GM21723 (cell line): ENCODE data around the gene NADK2.

Experiments used
- ATAC-seq: cut with Tn5 transposase; IDR thresholded peaks from one replicate; pipeline ENCODE4 v1.9.1; 2021; ENCODE audit warnings: mild to moderate bottlenecking, moderate library complexity; ENCODE audit not compliant: unreplicated experiment

NADK2 gene

GRCh38 chr5:36168737-36169136 lies 73.0 kb downstream of the NADK2 start:
- no peak for ATAC-seq

DNA sequence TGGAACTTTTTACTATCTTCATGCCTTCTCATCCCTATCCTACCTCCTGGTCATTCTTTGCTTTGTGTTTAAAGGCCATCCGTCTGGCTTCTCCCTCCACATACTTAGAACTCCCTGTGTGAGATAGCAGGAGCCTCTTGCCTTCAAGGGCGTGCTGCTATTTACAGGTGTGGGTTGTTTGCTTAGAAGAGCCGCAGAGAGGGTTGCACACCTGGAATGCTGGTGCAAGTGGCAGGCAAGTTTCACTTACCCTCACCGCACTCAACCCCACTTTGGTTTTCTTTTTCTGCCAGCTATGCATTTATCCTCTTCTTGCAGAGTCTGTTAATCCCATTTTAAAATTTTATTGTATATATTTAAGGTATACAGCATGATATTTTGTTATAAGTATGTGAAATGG lies 77.3 kb downstream of the NADK2 start:
- no peak for ATAC-seq

DNA sequence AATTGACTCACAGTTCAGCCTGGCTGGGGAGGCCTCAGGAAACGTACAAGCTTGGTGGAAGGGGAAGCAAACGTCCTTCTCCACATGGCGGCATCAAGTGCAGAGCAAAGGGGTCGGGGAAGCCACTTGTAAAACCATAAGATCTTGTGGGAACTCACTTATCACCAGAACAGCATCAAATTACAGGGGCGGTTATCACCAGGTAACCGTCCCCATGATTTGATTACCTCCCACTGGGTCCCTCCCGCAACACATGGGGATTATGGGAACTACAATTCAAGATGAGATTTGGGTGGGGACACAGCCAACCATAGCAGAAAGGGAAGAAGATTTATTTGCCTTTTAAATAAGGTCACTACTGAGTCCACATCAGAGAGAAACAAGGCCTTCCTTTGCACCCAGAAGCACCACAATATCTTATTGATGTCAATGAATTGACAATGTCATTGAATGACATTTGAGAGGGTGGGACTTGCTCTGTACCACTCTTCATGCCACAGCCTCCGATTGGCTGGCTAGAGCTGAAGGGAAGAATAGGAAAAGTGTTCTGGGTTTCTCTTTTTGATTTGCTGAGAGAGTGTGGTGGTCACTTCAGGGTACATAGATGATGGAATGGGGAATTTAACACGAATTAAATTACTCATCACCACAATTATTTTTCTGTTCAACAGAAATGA lies 78.8 kb downstream of the NADK2 start:
- no peak for ATAC-seq

DNA sequence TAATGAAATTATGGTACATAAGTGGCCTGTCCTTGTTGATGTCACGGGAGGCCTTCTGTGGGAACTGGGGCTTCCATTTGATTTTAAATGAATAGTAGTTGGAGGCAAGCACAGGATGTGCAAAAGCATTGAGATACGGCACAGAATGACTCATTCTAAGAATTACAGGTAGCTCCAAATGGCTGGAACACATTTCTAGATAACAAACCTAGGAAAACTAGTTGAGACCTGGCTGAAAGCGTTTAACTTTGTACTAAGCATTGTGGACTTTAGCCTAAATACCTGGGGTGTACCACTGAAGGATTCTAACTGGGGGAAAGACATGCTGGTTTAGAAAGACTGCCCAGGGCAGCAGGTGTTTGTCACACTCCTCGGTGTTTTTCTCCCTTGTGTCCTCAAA lies 80.4 kb downstream of the NADK2 start:
- no peak for ATAC-seq

- ATAC-seq = no peak
Measured at GRCh38 chr5:36160617-36161016, 81.1 kb downstream of the NADK2 start.

GRCh38 chr5:36158144-36158543 lies 83.6 kb downstream of the NADK2 start:
- ATAC-seq = no peak

GRCh38 chr5:36156619-36157018 lies 85.1 kb downstream of the NADK2 start:
- no peak for ATAC-seq

- no peak for ATAC-seq
Measured at GRCh38 chr5:36156121-36156601, 85.6 kb downstream of the NADK2 start.

DNA sequence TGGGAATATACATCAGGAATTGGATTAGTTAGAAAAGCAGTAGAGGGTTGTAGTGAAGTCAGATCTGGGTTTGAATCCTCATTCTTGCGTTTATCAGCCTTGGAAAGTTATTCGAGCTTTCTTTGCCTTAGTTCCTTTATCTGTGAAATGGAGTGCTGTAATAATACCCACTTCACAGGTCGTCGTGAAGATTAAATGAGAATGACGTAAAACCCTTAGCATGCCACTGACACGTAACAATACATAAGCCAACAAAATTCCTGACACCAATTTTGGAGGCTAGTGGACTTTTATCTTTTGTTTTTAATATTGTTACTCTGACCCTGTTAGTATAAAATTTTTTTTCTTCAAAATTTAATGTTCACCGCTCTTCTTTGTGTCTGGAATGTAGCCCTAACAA lies 86.4 kb downstream of the NADK2 start:
- no peak for ATAC-seq

- no peak for ATAC-seq
Measured at GRCh38 chr5:36153726-36154125, 88.0 kb downstream of the NADK2 start.

DNA sequence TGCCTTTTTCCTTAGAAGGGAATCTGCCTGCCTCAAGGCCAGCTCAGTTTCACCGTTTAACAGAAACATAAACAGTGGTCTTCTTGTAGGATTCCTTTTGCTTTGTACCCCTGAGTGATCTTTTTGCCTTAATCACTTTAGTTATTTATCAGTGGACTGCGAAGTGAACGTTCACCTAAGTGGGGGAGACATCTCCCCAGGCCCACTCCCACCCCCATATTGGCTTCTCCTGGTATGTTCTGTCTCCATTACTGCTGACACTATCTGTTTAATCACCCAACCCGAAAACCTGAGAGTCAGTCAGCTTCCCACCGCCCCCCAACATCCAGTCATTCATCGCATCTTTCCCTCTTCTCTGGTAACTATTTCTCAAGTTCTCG lies 88.4 kb downstream of the NADK2 start:
- no peak for ATAC-seq

GRCh38 chr5:36152324-36153297 lies 89.1 kb downstream of the NADK2 start:
- peak; percentile 2 for ATAC-seq

- ATAC-seq = peak; percentile 98
Measured at GRCh38 chr5:36151434-36152323, 90.0 kb downstream of the NADK2 start, which contains the start of the genes LMBRD2 and SKP2. Gene LMBRD2, minus strand, starts transcription at chr5:36151887. Its CDS starts 8,538 bp downstream, at chr5:36143349. Gene SKP2, plus strand, starts transcription at chr5:36152111. Its CDS starts 152 bp downstream, at chr5:36152263.

DNA sequence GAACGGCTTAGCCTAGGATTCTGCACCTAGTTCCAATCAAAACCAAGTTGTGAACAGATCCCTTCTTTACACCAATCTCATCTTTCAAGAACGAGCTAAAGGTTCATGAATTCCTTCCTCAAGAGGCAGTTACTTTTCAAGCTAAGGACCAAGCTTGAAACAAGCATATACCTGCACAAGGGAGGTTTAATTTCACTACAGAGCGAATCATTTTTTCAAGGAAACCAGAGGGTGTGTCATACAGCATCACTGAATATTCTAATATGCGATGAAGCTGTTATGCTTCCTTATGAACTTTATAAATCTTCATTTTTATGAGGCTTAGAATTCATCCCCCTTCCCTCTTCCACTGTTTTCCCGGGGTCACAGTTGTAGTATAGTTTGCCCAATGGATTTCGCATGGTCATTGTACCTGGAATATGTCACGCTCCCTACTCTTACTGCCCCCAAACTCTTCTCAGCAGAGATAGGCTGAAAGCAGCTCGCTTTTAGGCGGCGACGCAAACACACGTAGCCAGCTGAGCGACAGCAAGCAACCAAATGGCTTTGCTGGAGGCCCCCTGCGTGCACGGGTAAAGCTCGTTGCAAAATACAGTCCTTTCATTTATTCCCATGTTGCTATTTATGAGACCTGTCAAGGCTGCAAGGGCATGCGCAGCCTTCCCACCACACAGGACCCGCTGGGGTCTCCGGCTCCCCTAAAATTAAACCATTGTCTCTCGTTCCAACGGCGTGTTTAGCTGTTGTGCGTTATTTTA lies 90.9 kb downstream of the NADK2 start:
- ATAC-seq = peak; percentile 42

DNA sequence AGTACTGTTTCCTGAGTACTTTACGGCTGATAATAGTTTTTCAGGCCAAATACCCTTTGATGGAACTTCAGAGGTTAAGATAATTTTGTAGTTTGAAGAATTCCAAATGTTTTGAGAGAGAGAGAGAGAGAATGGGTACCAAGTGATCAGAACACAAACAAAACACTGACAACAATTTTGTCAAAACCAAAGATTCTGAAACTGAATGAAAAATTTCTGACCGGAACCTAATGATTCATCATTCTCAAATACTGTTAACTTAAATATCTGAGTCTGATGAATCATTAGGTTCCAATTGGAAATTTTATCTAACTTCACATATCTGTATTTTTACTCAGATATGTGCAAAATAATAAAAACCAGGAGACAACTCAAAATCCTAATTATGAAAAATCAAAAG lies 94.0 kb downstream of the NADK2 start:
- ATAC-seq = no peak

GRCh38 chr5:36146390-36146789 lies 95.3 kb downstream of the NADK2 start:
- ATAC-seq = no peak

DNA sequence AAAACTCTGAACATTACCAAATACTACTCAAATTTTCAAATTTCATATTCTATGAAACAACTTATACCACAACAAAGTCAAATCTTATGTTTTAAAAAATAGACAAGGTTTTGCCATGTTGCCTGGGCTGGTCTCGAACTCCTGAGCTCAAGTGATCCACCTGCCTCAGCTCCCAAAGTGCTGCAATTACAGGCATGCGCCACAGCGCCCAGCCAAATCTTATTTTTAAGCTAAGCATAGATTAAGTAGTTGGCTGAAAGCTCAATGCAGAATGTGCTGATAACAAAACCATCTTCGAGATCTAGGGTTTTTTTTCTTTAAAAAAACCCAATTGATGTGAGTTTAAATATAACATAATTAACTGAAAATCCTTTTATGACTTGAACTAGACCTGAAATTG lies 96.4 kb downstream of the NADK2 start:
- ATAC-seq = no peak
